ENCODE measurements around the gene GALNT2. TPM values are rescaled to one million over a fixed set of nuclear protein-coding genes. Genes with fewer than 3 reads are reported as not detected.

The GALNT2 gene
- total RNA-seq, 3 donors from 2014 or later, result 29.5 to 59.1 (median 55.2) TPM

GRCh38 chr1:230113593-230114236, 46.7 kb downstream of the GALNT2 start:
- ATAC-seq (peak; percentile 34), DNase-seq (no peak)
- H3K4me3 ChIP-seq, result no peak overlapping the region
- no peaks in the 10 kb centered on the region for H3K9me3 ChIP-seq
- no peaks in the 10 kb centered on the region for H3K36me3 ChIP-seq (ENCODE audit: low read depth)
- intact Hi-C loops (cut with DNase I, micrococcal nuclease), result no loop called here
- no peak for TF ChIP-seq CTCF (IDR thresholded peaks at IDR 0.05)
- H3K4me1 ChIP-seq (ENCODE audit: low read depth), result peaks cover 22% of the 10 kb centered on the region

GRCh38 chr1:230114237-230114651, 47.2 kb downstream of the GALNT2 start:
- no peaks in the 10 kb centered on the region for H3K36me3 ChIP-seq (ENCODE audit: low read depth)
- ATAC-seq, result no peak
- intact Hi-C loops (cut with DNase I, micrococcal nuclease), result no loop called here
- no peak for DNase-seq
- H3K4me1 ChIP-seq (ENCODE audit: low read depth), result peaks cover 22% of the 10 kb centered on the region
- no peak for TF ChIP-seq CTCF (IDR thresholded peaks at IDR 0.05)
- H3K4me3 ChIP-seq, result no peak overlapping the region
- no peaks in the 10 kb centered on the region for H3K9me3 ChIP-seq

DNA sequence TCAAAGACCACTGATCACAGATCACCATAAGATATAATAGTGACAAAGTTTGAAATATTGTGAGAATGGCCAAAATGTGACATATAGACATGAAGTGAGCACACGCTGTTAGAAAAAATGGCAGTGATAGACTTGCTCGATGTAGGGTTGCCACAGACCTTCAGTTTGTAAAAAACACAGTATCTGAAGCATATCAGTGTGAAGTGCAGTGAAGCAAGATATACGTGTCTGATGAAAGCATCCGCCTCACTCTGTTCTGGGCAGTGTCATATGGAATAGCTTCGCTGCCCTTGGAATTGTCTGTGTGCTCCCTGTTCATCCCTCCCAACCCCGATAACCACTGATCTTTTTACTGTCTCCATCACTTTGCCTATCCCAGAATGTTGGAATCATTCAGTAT, 50.7 kb downstream of the GALNT2 start:
- peaks cover 23% of the 10 kb centered on the region for H3K4me1 ChIP-seq (ENCODE audit: low read depth)
- no peak overlapping the region for H3K4me3 ChIP-seq
- ATAC-seq (no peak), DNase-seq (no peak)
- H3K9me3 ChIP-seq, result no peaks in the 10 kb centered on the region
- TF ChIP-seq CTCF (IDR thresholded peaks at IDR 0.05), result no peak
- H3K36me3 ChIP-seq (ENCODE audit: low read depth), result no peaks in the 10 kb centered on the region
- intact Hi-C loops (cut with DNase I, micrococcal nuclease), result no loop called here

DNA sequence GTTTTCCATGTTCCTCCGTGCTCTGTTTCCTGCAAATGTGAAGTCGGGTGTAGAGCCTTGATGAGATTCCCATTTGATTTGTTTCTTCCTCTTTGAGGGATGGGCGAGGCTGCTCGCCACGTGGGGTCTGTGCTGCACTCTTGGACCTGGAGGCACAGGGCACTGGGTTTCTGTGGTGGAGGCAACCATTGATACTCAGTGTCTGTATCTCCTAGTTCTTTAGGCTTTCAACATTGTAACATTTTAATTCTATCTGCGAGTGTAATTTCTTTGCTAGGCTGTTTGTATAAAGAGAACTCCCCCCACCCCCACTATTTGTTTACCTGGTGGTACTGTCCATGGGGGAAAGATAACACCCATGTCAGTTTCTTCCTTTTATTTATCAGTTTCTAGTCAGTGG, 52.3 kb downstream of the GALNT2 start:
- H3K4me1 ChIP-seq (ENCODE audit: low read depth), result peaks cover 23% of the 10 kb centered on the region
- TF ChIP-seq CTCF (IDR thresholded peaks at IDR 0.05), result no peak
- DNase-seq (no peak), ATAC-seq (no peak)
- intact Hi-C loops (cut with DNase I, micrococcal nuclease), result no loop called here
- no peaks in the 10 kb centered on the region for H3K9me3 ChIP-seq
- H3K4me3 ChIP-seq, result no peak overlapping the region
- H3K36me3 ChIP-seq (ENCODE audit: low read depth), result no peaks in the 10 kb centered on the region

DNA sequence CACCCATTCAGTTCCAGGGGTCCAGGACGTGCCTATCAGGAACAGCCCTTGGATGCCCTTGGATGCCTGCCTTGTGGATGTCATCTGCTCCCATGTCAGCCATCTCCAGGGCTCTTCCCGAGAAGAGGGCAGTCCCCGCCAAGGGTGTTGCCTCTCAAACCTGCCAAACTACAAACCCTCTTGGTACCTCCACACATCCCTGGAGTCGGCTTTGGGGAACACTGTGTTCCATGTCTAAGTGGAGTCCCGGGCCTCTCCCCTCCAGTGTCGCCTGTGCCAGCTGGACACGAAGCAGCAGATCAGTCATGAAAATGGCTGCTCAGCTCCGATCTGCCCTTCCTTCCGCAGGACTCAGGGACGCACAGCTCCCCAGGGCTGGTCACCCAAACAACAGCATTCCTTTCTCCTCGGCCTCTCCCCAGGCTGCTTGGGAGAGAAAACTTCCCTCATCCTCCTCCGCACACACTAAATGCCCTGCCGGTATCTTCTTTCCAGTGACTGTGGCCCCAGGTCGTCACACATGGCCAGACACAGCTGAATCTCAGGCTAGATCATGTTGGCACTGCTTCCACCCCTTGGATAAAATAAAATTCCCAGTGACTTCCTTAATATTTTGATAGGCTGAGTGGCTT, 53.4 kb downstream of the GALNT2 start:
- no peak overlapping the region for H3K4me3 ChIP-seq
- H3K36me3 ChIP-seq (ENCODE audit: low read depth), result no peaks in the 10 kb centered on the region
- ATAC-seq (no peak), DNase-seq (no peak)
- H3K9me3 ChIP-seq, result no peaks in the 10 kb centered on the region
- intact Hi-C loops (cut with DNase I, micrococcal nuclease), result no loop called here
- TF ChIP-seq CTCF (IDR thresholded peaks at IDR 0.05), result no peak
- peaks cover 24% of the 10 kb centered on the region for H3K4me1 ChIP-seq (ENCODE audit: low read depth)

All from mucosa of descending colon (tissue), 3 donors.